ENCODE measurements around the gene ISY1. TPM values are rescaled to one million over a fixed set of nuclear protein-coding genes. Genes with fewer than 3 reads are reported as not detected.
A peak's percentile ranks its signal among the peaks of the same experiment; 100 is the strongest.

Gene ISY1
- total RNA-seq, result 27.4 and 32.4 TPM in 2 replicates

GRCh38 chr3:129160891-129161859, at the start of gene ISY1:
TSS of gene ISY1 (minus strand) at chr3:129161063. CDS start at chr3:129160975, 88 bp downstream.
- DNase-seq (ENCODE audit: low read depth), result peak; percentile 97
- peak within 1 kb of the TSS; percentile 86 for H3K4me3 ChIP-seq (ENCODE audit: low read depth, low read length)
- TF ChIP-seq CTCF (IDR thresholded peaks at IDR 0.05; ENCODE audit: insufficient read depth, low read depth, low read length), result peak; percentile 85

GRCh38 chr3:129207479-129207878, 46.6 kb upstream of the ISY1 start:
- TF ChIP-seq CTCF (IDR thresholded peaks at IDR 0.05; ENCODE audit: insufficient read depth, low read depth, low read length), result no peak
- peak; percentile 61 for DNase-seq (ENCODE audit: low read depth)
- no peak overlapping the region for H3K4me3 ChIP-seq (ENCODE audit: low read depth, low read length)

- H3K4me3 ChIP-seq (ENCODE audit: low read depth, low read length), result no peak overlapping the region
- DNase-seq (ENCODE audit: low read depth), result no peak
- TF ChIP-seq CTCF (IDR thresholded peaks at IDR 0.05; ENCODE audit: insufficient read depth, low read depth, low read length), result no peak
These were observed 44.4 kb upstream of the ISY1 start for GRCh38 chr3:129205109-129205832.

- no peak for DNase-seq (ENCODE audit: low read depth)
- no peak overlapping the region for H3K4me3 ChIP-seq (ENCODE audit: low read depth, low read length)
- no peak for TF ChIP-seq CTCF (IDR thresholded peaks at IDR 0.05; ENCODE audit: insufficient read depth, low read depth, low read length)
These were observed 43.6 kb upstream of the ISY1 start for GRCh38 chr3:129204473-129204872.

GRCh38 chr3:129199366-129199765, 38.5 kb upstream of the ISY1 start:
- H3K4me3 ChIP-seq (ENCODE audit: low read depth, low read length), result no peak overlapping the region
- DNase-seq (ENCODE audit: low read depth), result no peak
- no peak for TF ChIP-seq CTCF (IDR thresholded peaks at IDR 0.05; ENCODE audit: insufficient read depth, low read depth, low read length)

- no peak overlapping the region for H3K4me3 ChIP-seq (ENCODE audit: low read depth, low read length)
- DNase-seq (ENCODE audit: low read depth), result no peak
- TF ChIP-seq CTCF (IDR thresholded peaks at IDR 0.05; ENCODE audit: insufficient read depth, low read depth, low read length), result no peak
These were observed 36.5 kb upstream of the ISY1 start for GRCh38 chr3:129197321-129197720.
